Measurements from ENCODE around the gene TMSB4X. TPM values are rescaled to one million over a fixed set of nuclear protein-coding genes. Genes with fewer than 3 reads are reported as not detected.
"Not testable (repeated sequence)": the region's sequence is repeated elsewhere in the genome, so short reads cannot be mapped to it uniquely, and the experiment has no call there.

Gene TMSB4X
- total and polyA plus RNA-seq, 2 of the 4 experiments (the other 2 are of a cell fraction) = 4,648 to 11,116 TPM

- no CpG with 5 or more reads among the region's 9 CpGs for WGBS, 2 experiments (ENCODE audit: extremely low coverage in 2 of 2, insufficient read length in 1 of 2)
- H3K56ac ChIP-seq (ENCODE audit: extremely low read depth, insufficient read depth, low read length); H4K91ac ChIP-seq (ENCODE audit: insufficient read depth, low read depth, low read length); in situ Hi-C loops (cut with MboI; ENCODE audit: low sequenced_read_pairs); H3K9me1 ChIP-seq (ENCODE audit: insufficient read depth, low read length); H3K23ac ChIP-seq (ENCODE audit: low read depth, low read length); H3K9ac ChIP-seq (ENCODE audit: low read depth, low read length); H2BK120ac ChIP-seq (ENCODE audit: low read depth, low read length); POLR2A ChIA-PET (ENCODE audit: unreplicated experiment); BruUV-seq (replicated peaks); ATAC-seq (ENCODE audit: low read depth); H3K18ac ChIP-seq (ENCODE audit: low read depth, low read length); H4K5ac ChIP-seq (ENCODE audit: low read depth, low read length); H3K14ac ChIP-seq (replicated peaks; ENCODE audit: low read depth, low read length); H3K4me1 ChIP-seq (ENCODE audit: control insufficient read depth, insufficient read depth, low read length); dilution Hi-C loops (cut with HindIII; ENCODE audit: low sequenced_read_pairs, unreplicated experiment); DNase-seq; H4K20me1 ChIP-seq (ENCODE audit: insufficient read depth, low read length); H3K4me3 ChIP-seq (ENCODE audit: insufficient read depth, low read depth, low read length); H2AK9ac ChIP-seq (replicated peaks; ENCODE audit: low read depth, low read length, poor library complexity); H3K9me3 ChIP-seq (ENCODE audit: control insufficient read depth, insufficient read depth, low read length); H2AFZ ChIP-seq (replicated peaks; ENCODE audit: low read length, poor library complexity); CTCF ChIA-PET; H3K79me1 ChIP-seq (ENCODE audit: low read depth in 1 of 2, low read length in 2 of 2); H3K27me3 ChIP-seq (ENCODE audit: control insufficient read depth, insufficient read depth, low read length); H2BK20ac ChIP-seq (ENCODE audit: low read depth, low read length); H2BK15ac ChIP-seq (ENCODE audit: low read depth, low read length); H3K4ac ChIP-seq (ENCODE audit: low read depth, low read length); H3K4me2 ChIP-seq (ENCODE audit: low read depth, low read length); H2BK5ac ChIP-seq (ENCODE audit: low read depth, low read length, poor library complexity, severe bottlenecking); H3K36me3 ChIP-seq (ENCODE audit: control insufficient read depth, insufficient read depth, low read length); H3K27ac ChIP-seq (ENCODE audit: insufficient read depth, low read length); H2AK5ac ChIP-seq (ENCODE audit: low read depth, low read length); H4K8ac ChIP-seq (ENCODE audit: low read depth in 2 of 2, low read length in 2 of 2): not testable (repeated sequence)
- intact Hi-C loops (cut with micrococcal nuclease) = loop anchor here (10.0 kb wide), 1 partner anchor 704 kb away; no protein-coding TSS in a partner anchor
These were observed 34.4 kb upstream of the TMSB4X start for GRCh38 chrX:12940471-12940870.

- ATAC-seq (ENCODE audit: low read depth); H3K4me2 ChIP-seq (ENCODE audit: low read depth, low read length); CTCF ChIA-PET; H2BK15ac ChIP-seq (ENCODE audit: low read depth, low read length); H2BK5ac ChIP-seq (ENCODE audit: low read depth, low read length, poor library complexity, severe bottlenecking); H2AK9ac ChIP-seq (replicated peaks; ENCODE audit: low read depth, low read length, poor library complexity); H3K79me1 ChIP-seq (ENCODE audit: low read depth in 1 of 2, low read length in 2 of 2); DNase-seq; H3K9me3 ChIP-seq (ENCODE audit: control insufficient read depth, insufficient read depth, low read length); H3K56ac ChIP-seq (ENCODE audit: extremely low read depth, insufficient read depth, low read length); dilution Hi-C loops (cut with HindIII; ENCODE audit: low sequenced_read_pairs, unreplicated experiment); H4K91ac ChIP-seq (ENCODE audit: insufficient read depth, low read depth, low read length); H3K4me1 ChIP-seq (ENCODE audit: control insufficient read depth, insufficient read depth, low read length); H4K20me1 ChIP-seq (ENCODE audit: insufficient read depth, low read length); H3K9ac ChIP-seq (ENCODE audit: low read depth, low read length); H2BK120ac ChIP-seq (ENCODE audit: low read depth, low read length); H3K36me3 ChIP-seq (ENCODE audit: control insufficient read depth, insufficient read depth, low read length); in situ Hi-C loops (cut with MboI; ENCODE audit: low sequenced_read_pairs); BruUV-seq (replicated peaks); H3K27ac ChIP-seq (ENCODE audit: insufficient read depth, low read length); H3K9me1 ChIP-seq (ENCODE audit: insufficient read depth, low read length); H3K4me3 ChIP-seq (ENCODE audit: insufficient read depth, low read depth, low read length); H3K14ac ChIP-seq (replicated peaks; ENCODE audit: low read depth, low read length); H2BK20ac ChIP-seq (ENCODE audit: low read depth, low read length); H3K27me3 ChIP-seq (ENCODE audit: control insufficient read depth, insufficient read depth, low read length); H3K18ac ChIP-seq (ENCODE audit: low read depth, low read length); H4K8ac ChIP-seq (ENCODE audit: low read depth in 2 of 2, low read length in 2 of 2); H4K5ac ChIP-seq (ENCODE audit: low read depth, low read length); H2AFZ ChIP-seq (replicated peaks; ENCODE audit: low read length, poor library complexity); H2AK5ac ChIP-seq (ENCODE audit: low read depth, low read length); H3K4ac ChIP-seq (ENCODE audit: low read depth, low read length); POLR2A ChIA-PET (ENCODE audit: unreplicated experiment); H3K23ac ChIP-seq (ENCODE audit: low read depth, low read length): not testable (repeated sequence)
- intact Hi-C loops (cut with micrococcal nuclease) = loop anchor here (10.0 kb wide), 1 partner anchor 701 kb away; no protein-coding TSS in a partner anchor
- no CpG with 5 or more reads among the region's 6 CpGs for WGBS, 2 experiments (ENCODE audit: extremely low coverage in 2 of 2, insufficient read length in 1 of 2)
These were observed 31.3 kb upstream of the TMSB4X start for GRCh38 chrX:12943592-12943991.
